ENCODE measurements around the gene OTOA.
"Not testable (repeated sequence)": the region's sequence is repeated elsewhere in the genome, so short reads cannot be mapped to it uniquely, and the experiment has no call there.

DNA sequence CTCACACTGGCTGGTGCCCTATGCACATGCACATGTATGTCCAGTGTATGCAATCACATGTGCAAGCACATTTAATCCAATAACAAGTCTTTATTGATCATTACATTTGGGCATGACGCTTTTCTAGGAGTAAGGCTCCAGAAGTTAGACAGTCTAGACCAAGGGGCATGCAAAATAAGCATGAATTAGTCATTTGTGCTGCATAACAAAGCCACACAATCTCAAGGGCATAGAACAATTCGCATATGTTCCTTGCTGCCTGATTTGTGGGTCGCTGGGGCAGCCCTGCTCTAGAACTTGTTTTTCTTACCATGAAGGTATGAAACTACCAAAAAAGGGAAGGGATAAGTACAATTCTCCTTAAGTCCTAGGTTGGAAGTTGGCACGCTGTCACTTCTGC lies 67.5 kb downstream of the OTOA start:
- not testable (repeated sequence) for TF ChIP-seq CTCF, POLR2A (IDR thresholded peaks at IDR 0.05)
